ENCODE results near the gene GYPB. TPM values are rescaled to one million over a fixed set of nuclear protein-coding genes. Genes with fewer than 3 reads are reported as not detected.

The GYPB gene
- not detected in 2 replicates for total RNA-seq

GRCh38 chr4:144019277-144019676, at the start of gene GYPB:
TSS of gene GYPB (minus strand) at chr4:144019380. CDS start at chr4:144019287, 93 bp downstream.

Other genes starting within 250 kb of the GYPB start
- 0.93 TPM in 1 of 2 replicates, not detected in the other for gene GYPE, start 113.8 kb downstream of the GYPB start, total RNA-seq
- not detected in 2 replicates for gene GYPA, start 121.3 kb upstream of the GYPB start, total RNA-seq